ENCODE results near the gene FLOT1.
A peak's percentile ranks its signal among the peaks of the same experiment; 100 is the strongest.

DNA sequence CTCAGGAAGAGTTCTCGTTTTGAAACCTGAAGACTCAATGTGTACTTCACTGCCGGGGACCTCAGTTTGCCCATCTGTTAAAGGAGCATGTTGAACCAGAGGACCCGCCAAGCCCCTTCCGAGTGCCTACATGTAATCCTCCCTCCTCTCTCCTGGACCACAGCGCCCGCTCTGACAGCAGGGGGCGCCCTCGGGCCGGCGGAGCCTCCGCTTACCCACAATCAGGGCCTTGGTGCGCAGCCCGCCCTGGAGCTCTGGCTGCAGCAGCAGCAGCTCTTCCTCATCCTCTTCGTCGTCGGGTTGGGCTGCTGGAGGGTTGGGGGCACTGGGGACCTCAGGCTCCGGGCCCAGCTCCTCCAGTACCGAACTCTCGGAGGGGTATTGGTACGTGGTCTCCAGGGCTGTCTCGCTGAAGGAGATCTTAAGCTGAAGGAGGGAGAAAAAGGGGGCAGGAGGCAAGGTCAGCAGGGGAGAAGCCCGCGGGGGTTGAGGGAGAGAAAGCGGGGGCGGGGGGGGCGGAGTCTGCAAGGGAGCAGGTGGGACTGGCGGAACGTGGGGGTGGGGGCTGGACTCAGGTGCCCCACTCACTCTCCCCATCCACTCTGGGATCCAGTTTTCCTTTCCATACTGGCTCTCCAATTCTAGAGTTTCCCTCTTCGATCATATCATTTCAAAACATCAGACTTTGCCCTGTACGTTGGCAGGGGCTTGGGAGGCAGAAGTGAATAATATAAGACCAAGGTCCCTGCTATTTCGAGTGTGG is 63.3 kb downstream of the FLOT1 start:
- TF ChIP-seq, protein P1, sequence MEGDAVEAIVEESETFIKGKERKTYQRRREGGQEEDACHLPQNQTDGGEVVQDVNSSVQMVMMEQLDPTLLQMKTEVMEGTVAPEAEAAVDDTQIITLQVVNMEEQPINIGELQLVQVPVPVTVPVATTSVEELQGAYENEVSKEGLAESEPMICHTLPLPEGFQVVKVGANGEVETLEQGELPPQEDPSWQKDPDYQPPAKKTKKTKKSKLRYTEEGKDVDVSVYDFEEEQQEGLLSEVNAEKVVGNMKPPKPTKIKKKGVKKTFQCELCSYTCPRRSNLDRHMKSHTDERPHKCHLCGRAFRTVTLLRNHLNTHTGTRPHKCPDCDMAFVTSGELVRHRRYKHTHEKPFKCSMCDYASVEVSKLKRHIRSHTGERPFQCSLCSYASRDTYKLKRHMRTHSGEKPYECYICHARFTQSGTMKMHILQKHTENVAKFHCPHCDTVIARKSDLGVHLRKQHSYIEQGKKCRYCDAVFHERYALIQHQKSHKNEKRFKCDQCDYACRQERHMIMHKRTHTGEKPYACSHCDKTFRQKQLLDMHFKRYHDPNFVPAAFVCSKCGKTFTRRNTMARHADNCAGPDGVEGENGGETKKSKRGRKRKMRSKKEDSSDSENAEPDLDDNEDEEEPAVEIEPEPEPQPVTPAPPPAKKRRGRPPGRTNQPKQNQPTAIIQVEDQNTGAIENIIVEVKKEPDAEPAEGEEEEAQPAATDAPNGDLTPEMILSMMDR (IDR thresholded peaks at IDR 0.05): peak; percentile 93
- TF ChIP-seq, protein P2, sequence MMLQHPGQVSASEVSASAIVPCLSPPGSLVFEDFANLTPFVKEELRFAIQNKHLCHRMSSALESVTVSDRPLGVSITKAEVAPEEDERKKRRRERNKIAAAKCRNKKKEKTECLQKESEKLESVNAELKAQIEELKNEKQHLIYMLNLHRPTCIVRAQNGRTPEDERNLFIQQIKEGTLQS (CRISPR knock-in tag; conservative IDR thresholded peaks at IDR 0.05): no peak
- TF ChIP-seq SP1 (CRISPR knock-in tag; conservative IDR thresholded peaks at IDR 0.05): no peak
- no peak for TF ChIP-seq RELA (CRISPR knock-in tag; IDR thresholded peaks at IDR 0.05; ENCODE audit: borderline replicate concordance)
- no peak for TF ChIP-seq NR1H2 (CRISPR knock-in tag; IDR thresholded peaks at IDR 0.05)
- TF ChIP-seq, protein P3, sequence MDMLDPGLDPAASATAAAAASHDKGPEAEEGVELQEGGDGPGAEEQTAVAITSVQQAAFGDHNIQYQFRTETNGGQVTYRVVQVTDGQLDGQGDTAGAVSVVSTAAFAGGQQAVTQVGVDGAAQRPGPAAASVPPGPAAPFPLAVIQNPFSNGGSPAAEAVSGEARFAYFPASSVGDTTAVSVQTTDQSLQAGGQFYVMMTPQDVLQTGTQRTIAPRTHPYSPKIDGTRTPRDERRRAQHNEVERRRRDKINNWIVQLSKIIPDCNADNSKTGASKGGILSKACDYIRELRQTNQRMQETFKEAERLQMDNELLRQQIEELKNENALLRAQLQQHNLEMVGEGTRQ (CRISPR knock-in tag; IDR thresholded peaks at IDR 0.05): no peak
- TF ChIP-seq KAT7 (CRISPR knock-in tag; IDR thresholded peaks at IDR 0.05; ENCODE audit: borderline replicate concordance): no peak

All from WTC11 (cell line).